ENCODE data around the gene ZBTB7C. TPM values are rescaled to one million over a fixed set of nuclear protein-coding genes. Genes with fewer than 3 reads are reported as not detected.

ZBTB7C gene
- total and polyA plus RNA-seq, 4 donors = 0.19 to 1.1 (median 0.45) TPM

DNA sequence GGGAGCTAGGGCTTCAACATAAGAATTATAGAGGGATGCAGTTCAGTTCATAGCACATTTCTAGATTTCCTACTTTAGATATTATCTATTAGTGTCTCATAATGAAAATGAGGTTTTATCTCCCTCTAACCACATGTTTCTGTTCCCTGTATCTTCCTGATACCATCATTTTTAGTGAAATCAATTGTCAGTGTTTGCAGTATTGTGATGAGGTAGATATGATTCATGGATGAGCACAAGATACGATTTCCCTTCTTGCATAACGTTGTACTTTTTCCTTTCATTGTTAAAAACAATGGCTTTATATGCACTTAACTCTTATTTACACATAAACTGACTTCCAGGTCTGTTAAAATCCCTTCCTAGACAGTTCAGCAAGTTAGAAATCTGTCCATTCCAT lies 211.4 kb downstream of the ZBTB7C start:
- no peaks in the 10 kb centered on the region for H3K9me3 ChIP-seq (ENCODE audit: control insufficient read depth in 4 of 4, low read length in 3 of 4)

DNA sequence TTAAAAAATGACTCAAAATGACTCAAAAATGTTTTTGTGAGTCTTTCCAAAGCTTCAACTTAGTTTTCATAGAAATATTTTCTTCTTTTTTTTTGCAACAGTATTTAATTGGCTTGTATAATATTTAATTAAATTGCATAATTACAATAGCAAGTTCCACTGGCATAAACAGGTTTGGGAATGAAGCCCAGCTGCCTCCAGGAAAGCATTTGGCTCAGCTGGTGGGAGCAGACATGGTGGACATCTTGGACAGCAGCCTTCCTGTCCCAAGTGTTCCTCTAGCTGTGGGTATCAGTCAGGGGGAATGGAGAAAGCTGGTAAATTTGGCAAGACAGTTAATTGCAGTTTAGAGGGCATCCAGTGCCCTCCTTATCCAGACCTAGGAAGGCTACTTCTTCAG lies 213.4 kb downstream of the ZBTB7C start:
- peak in 1 of 2 donors; percentile 22 for TF ChIP-seq HNF4A (conservative IDR thresholded peaks at IDR 0.05)
- TF ChIP-seq, protein P1, sequence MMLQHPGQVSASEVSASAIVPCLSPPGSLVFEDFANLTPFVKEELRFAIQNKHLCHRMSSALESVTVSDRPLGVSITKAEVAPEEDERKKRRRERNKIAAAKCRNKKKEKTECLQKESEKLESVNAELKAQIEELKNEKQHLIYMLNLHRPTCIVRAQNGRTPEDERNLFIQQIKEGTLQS (IDR thresholded peaks at IDR 0.05) = no peak
- Histone ChIP-seq H3K9ac (ENCODE audit: low read depth in 1 of 2, low read length in 2 of 2) (no peak overlapping the region), H3K4me1 (ENCODE audit: control insufficient read depth in 4 of 4, insufficient read depth in 4 of 4, low read length in 3 of 4) (peaks cover 7 to 31% (median 23%) of the 10 kb centered on the region in 4 donors), H3K27me3 (ENCODE audit: control insufficient read depth in 4 of 4, insufficient read depth in 4 of 4, low read length in 3 of 4) (no peaks in the 10 kb centered on the region), H3K27ac (ENCODE audit: low read depth in 1 of 2, low read length in 2 of 2) (no peak overlapping the region), H3K4me3 (ENCODE audit: low read depth in 1 of 3, low read length in 3 of 3) (no peak overlapping the region), H3K9me3 (ENCODE audit: control insufficient read depth in 4 of 4, low read length in 3 of 4) (no peaks in the 10 kb centered on the region), H3K36me3 (ENCODE audit: control insufficient read depth in 4 of 4, insufficient read depth in 3 of 4, low read depth in 1 of 4, low read length in 3 of 4) (no peaks in the 10 kb centered on the region)
- DNase-seq (ENCODE audit: low spot score) = no peak

More for the DNA sequence above, 211.4 kb downstream of the ZBTB7C start:
- H3K4me3 ChIP-seq (ENCODE audit: low read depth in 1 of 3, low read length in 3 of 3) = no peak overlapping the region
- H3K27me3 ChIP-seq (ENCODE audit: control insufficient read depth in 4 of 4, insufficient read depth in 4 of 4, low read length in 3 of 4) = no peaks in the 10 kb centered on the region
- 61% methylated on average over 2 of the region's 2 CpGs for WGBS
- H3K36me3 ChIP-seq (ENCODE audit: control insufficient read depth in 4 of 4, insufficient read depth in 3 of 4, low read depth in 1 of 4, low read length in 3 of 4) = no peaks in the 10 kb centered on the region
- H3K4me1 ChIP-seq (ENCODE audit: control insufficient read depth in 4 of 4, insufficient read depth in 4 of 4, low read length in 3 of 4) = peaks cover 9 to 32% (median 21%) of the 10 kb centered on the region in 4 donors
- H3K9ac ChIP-seq (ENCODE audit: low read depth in 1 of 2, low read length in 2 of 2) = no peak overlapping the region
- DNase-seq (ENCODE audit: low spot score) = no peak
- no peak overlapping the region for H3K27ac ChIP-seq (ENCODE audit: low read depth in 1 of 2, low read length in 2 of 2)
- TF ChIP-seq TAF1 (conservative IDR thresholded peaks at IDR 0.05) = no peak
- TF ChIP-seq CTCF (IDR thresholded peaks at IDR 0.05; ENCODE audit: low read depth, low read length, missing input control) = no peak
- no peak for TF ChIP-seq YY1 (IDR thresholded peaks at IDR 0.05)
- TF ChIP-seq NR2F2 (IDR thresholded peaks at IDR 0.05) = no peak
- TF ChIP-seq, protein P1 (IDR thresholded peaks at IDR 0.05) = no peak
- TF ChIP-seq RXRA (IDR thresholded peaks at IDR 0.05) = no peak
- no peak for TF ChIP-seq FOXA2 (IDR thresholded peaks at IDR 0.05)
- no peak for TF ChIP-seq JUND (IDR thresholded peaks at IDR 0.05)

GRCh38 chr18:48194591-48195181 lies 214.5 kb downstream of the ZBTB7C start:
- no peak overlapping the region for H3K27ac ChIP-seq (ENCODE audit: low read depth in 1 of 2, low read length in 2 of 2)
- TF ChIP-seq SP1 (IDR thresholded peaks at IDR 0.05) = no peak
- peaks cover 7 to 31% (median 23%) of the 10 kb centered on the region in 4 donors for H3K4me1 ChIP-seq (ENCODE audit: control insufficient read depth in 4 of 4, insufficient read depth in 4 of 4, low read length in 3 of 4)
- 89% methylated on average over 4 of the region's 4 CpGs for WGBS
- DNase-seq (ENCODE audit: low spot score) = no peak
- no peak overlapping the region for H3K4me3 ChIP-seq (ENCODE audit: low read depth in 1 of 3, low read length in 3 of 3)
- H3K9ac ChIP-seq (ENCODE audit: low read depth in 1 of 2, low read length in 2 of 2) = no peak overlapping the region
- no peaks in the 10 kb centered on the region for H3K9me3 ChIP-seq (ENCODE audit: control insufficient read depth in 4 of 4, low read length in 3 of 4)
- no peaks in the 10 kb centered on the region for H3K27me3 ChIP-seq (ENCODE audit: control insufficient read depth in 4 of 4, insufficient read depth in 4 of 4, low read length in 3 of 4)
- H3K36me3 ChIP-seq (ENCODE audit: control insufficient read depth in 4 of 4, insufficient read depth in 3 of 4, low read depth in 1 of 4, low read length in 3 of 4) = no peaks in the 10 kb centered on the region

All from liver (tissue), 9 donors.